GM21423 (cell line): ENCODE results near the gene KIF16B.
"Not testable (repeated sequence)": the region's sequence is repeated elsewhere in the genome, so short reads cannot be mapped to it uniquely, and the experiment has no call there.

Experiments used
- ATAC-seq: cut with Tn5 transposase; IDR thresholded peaks from one replicate; pipeline ENCODE4 v1.9.1; 2021; ENCODE audit warnings: mild to moderate bottlenecking, moderate library complexity; ENCODE audit not compliant: unreplicated experiment

Gene KIF16B

GRCh38 chr20:16573001-16573965, at the start of gene KIF16B:
TSS of gene KIF16B (minus strand) at chr20:16573448. CDS start at chr20:16573275, 173 bp downstream.
- peak; percentile 80 for ATAC-seq

GRCh38 chr20:16622501-16622900, 49.3 kb upstream of the KIF16B start:
- no peak for ATAC-seq

DNA sequence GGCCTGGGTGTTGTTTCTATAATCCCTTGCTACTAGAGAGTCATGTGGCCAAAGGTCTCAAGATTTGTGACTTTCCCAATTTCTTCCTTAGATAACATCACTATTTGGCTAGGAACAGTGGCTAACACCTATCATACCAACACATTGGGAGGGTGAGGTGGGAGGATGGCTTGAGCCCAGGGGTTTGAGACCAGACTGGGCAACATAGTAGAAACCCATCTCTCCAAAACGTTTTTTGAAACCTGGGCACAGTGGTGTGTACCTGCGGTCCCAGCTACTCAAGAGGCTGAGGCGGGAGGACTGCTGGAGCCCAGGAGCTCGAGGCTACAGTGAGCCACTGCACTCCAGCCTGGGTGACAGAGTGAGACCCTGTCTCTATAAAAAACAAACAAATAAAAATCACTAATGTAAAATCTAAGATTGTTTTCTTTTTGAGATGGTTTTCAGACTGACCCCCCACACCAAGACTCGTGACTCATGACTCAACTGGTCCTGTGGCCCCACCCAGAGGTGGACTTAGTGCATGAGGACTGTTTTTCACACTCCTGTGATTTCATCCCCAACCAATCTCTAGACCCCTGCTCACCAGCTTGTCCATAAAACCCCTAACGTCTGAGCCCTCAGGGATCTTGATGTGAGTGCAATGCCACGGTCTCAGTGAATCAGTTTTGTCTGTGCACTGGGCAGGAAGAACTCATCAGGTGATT, 48.3 kb upstream of the KIF16B start:
- ATAC-seq = no peak

- no peak for ATAC-seq
Observed at GRCh38 chr20:16620961-16621360, 47.7 kb upstream of the KIF16B start.

DNA sequence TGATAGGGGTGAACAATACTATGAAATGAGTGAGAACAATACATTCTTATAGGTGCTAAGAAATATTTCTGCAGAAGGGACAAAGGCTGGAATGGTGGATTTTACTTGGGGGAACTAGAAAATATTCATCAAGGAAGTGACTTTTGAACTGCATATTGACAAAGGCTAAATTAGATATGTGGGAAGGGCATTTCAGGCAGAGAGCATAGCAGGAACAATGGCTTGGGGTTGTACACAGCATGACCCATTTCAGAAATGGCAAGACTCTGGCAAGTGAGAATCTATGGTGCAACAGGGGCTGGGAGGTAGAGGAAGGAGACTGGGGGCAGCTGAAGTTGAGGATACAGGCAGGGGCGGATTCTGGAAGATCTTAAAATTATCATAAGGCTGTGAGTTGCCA, 46.7 kb upstream of the KIF16B start:
- no peak for ATAC-seq

- no peak for ATAC-seq
Observed at GRCh38 chr20:16617056-16617455, 43.8 kb upstream of the KIF16B start.

DNA sequence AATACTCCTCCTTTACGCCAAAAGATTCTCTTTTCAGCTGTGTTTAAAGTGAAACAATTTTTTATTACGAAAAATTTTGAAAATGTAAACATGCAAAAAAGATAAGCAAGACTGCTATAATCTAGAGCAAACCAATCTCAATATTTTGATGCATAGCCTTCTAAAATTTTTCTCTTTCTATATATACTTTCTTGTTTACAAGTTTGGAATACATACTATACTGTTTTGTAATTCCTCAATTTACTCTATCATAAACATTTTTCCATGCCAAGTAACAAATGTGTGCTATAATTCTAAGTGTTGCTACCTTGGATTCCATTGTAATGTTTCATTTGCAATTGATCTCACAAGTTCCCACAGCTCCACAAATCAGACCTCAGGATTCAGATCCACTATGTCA, 43.1 kb upstream of the KIF16B start:
- no peak for ATAC-seq

- ATAC-seq = no peak
Observed at GRCh38 chr20:16615199-16615598, 42.0 kb upstream of the KIF16B start.

GRCh38 chr20:16613954-16614353, 40.7 kb upstream of the KIF16B start:
- ATAC-seq = no peak

DNA sequence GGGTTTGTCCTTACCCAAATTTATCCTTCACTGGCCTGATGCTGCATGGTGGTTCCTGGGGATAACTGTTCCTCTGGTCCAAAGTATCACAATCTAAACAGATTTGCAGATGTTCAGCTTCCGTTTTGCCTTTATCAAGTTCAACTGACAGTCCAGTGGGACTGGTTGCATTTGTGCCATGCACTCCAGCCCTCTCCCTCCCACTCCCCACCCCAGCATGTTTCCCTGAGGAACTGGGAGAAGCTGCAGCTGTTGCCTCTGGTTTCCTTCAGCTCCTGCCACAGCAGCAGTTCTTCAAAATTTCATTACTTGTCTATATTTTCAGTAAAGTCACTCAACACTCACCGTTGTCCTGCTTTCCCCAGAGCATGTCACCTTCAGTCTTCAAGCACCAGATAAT, 39.5 kb upstream of the KIF16B start:
- ATAC-seq = no peak

DNA sequence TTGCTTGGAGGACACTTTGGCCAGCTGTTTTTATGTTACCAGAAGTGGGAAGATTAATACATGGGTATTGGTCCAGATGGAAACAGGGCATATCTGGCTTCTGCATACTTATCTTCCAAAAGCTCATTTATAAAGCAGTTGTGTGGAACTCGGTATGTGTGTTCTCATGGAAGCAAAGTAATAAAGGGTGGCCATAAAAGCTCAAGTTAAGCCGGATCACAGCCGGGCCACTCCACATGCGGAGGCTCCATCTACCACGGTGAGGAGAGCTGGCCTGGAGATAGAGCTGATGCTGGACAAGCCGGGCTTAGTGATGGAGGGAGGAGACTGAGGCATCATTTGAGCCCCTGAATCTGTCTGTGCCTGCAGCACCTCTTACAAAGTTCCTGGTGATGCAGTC, 38.6 kb upstream of the KIF16B start:
- ATAC-seq = no peak

GRCh38 chr20:16609066-16609465, 35.8 kb upstream of the KIF16B start:
- no peak for ATAC-seq

DNA sequence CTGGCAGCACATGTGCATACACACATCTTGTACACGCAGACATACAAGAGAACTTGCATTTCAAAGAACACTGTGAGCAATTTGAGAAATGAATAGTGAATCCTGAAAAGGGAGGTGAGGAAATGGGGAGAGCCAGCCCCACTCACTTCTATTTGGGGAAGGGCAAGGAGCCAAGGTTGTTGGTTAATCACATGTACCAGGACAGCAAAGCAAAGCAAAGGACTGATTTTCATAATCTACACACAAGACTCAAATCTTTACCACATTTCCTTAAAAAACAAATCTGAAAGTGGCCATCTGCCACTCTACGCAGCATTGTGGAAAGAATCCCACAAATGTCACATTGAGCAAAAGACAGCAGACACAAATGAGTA, 35.0 kb upstream of the KIF16B start:
- no peak for ATAC-seq

DNA sequence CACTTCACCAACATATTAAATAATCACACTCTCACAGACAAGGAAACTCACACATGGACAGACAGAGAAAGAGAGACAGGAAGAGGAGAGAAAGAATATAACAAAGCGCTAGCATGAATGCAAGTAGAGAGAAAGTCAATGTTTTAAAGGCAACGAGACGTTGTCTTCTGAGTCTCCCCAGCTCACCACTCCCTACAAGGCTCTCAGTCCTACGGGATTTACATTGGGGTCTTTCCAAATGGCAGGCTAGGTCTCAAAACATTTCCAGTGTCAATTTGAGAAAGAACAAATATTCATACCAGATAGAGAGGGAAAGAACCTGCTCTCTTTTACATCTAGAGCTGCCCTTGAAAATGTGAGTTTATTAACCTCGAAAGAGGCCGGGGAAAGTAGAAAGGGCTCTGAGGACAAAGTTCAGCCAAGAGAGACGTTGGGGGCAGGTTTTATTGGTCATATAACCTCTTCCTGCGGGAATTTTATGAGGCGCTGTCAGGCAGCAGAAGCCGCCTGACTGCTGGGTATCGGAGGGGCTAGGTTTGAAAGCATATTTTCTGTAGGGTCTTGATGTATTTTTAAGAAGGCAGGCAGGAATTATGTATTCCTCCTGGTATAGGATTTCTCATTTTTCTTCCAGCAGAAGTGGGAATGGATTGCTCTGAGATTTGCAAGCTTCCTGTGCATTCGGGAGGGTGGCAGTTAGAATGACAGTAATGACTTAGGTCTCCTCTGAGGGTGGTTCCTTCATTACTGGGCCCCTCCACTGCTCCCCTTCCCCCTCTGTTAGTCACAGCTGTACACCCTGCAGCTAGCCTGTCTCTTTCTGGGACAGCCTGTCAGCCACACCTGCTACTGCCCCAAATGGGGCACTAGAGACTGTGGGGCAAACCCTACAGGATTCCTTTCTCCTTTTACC, 34.4 kb upstream of the KIF16B start:
- no peak for ATAC-seq

GRCh38 chr20:16606468-16607070, 33.3 kb upstream of the KIF16B start:
- ATAC-seq = no peak

GRCh38 chr20:16601047-16601446, 27.8 kb upstream of the KIF16B start:
- no peak for ATAC-seq

GRCh38 chr20:16599257-16599656, 26.0 kb upstream of the KIF16B start:
- no peak for ATAC-seq

GRCh38 chr20:16596991-16597390, 23.7 kb upstream of the KIF16B start:
- ATAC-seq = no peak

DNA sequence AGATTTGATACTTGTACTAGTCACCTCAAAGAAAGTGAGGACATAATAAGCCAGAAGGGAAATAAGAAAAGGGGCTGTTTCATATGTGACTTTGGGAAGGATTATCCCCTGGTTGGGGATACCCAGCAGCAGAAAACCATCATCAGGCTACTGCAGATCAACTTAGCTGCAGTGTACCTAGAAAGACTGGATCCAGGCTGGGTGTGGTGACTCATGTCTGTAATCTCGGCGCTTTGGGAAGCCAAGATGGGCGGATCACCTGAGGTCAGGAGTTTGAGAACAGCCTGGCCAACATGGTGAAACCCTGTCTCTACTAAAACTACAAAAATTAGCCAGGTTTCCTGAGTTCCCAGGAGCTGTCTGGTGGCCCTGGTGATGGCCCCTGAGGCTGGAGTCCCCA, 23.2 kb upstream of the KIF16B start:
- not testable (repeated sequence) for ATAC-seq

GRCh38 chr20:16595376-16595775, 22.1 kb upstream of the KIF16B start:
- no peak for ATAC-seq
